NCI-H82 treated with DMSO at 0.1 percent for 48 hours (cell line): Measurements from ENCODE around the gene ROR2.
"Not testable (repeated sequence)": the region's sequence is repeated elsewhere in the genome, so short reads cannot be mapped to it uniquely, and the experiment has no call there.

Experiments used
- DNase-seq: peaks from one replicate; lab custom pipeline; 2025; ENCODE audit not compliant: unreplicated experiment; lab: John Stamatoyannopoulos, UW

The ROR2 gene

DNA sequence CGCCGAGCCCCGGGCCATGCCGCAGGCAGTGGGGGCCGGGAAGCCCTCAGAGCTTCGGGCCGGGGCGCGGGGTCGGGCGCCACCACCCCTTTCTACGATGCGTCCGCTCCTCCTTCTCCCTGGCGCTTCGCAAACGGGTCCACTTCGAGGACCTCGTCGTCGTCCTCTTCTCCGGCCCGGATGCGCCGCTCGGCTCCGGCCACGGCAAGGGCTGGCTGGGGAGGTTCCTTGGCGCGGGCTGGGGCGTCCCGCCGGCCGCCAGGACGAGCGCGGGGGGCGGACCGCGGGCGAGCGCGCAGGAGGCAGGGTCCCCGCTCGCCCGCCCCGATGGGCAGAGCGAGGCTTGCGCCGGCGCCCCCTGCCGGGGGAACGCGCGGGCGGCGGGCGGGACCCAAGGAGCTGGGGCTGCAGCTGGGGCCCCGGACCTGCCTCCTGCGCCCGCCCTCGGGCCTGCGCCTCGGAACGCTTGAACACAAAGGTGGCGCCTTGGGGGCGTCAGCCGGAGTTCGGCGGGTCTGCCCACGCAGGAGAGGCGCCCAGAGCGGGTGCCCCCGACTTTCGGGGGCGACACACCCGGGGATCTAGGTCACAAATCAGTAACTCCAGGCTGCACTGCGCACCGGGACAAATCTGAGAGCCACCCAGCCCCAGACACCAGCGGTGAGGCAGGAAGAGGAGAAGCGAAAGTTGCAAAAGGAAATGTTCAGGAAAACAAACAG is at the start of gene ROR2:
Gene ROR2, minus strand, starts transcription at position 283 of the 719 bp plus-strand sequence.
- DNase-seq: no peak

- DNase-seq: no peak
Observed at GRCh38 chr9:91995000-91995655, 45.1 kb upstream of the ROR2 start.

GRCh38 chr9:91994422-91994821 is 44.4 kb upstream of the ROR2 start:
- DNase-seq: no peak

DNA sequence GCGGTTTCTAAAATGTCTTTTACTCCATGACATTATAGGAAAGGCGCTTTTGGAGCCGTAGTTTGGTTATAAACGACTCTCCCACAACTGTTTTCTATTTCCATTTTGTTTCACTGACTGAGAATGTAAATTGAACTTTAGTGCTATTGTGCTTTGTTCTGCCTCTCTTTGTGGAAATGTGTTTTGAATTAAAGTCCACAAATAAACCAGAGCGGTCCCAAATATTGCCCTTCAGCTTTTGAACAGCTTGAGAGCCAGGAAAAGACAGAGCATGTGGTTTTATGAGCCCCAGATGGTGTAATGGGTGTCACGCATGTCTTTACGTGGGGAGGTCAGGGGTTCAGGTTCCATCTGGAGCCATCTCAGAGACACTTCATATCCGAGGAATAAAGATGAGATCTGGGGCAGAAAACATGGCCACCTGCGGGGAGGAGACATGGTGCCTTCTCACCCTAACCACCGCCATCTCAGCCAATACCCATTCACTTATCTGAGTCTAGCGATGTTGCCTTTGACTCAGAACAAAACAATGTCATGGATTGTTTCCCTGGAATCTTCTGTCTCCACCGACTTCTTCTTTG is 42.5 kb upstream of the ROR2 start:
- no peak for DNase-seq

DNA sequence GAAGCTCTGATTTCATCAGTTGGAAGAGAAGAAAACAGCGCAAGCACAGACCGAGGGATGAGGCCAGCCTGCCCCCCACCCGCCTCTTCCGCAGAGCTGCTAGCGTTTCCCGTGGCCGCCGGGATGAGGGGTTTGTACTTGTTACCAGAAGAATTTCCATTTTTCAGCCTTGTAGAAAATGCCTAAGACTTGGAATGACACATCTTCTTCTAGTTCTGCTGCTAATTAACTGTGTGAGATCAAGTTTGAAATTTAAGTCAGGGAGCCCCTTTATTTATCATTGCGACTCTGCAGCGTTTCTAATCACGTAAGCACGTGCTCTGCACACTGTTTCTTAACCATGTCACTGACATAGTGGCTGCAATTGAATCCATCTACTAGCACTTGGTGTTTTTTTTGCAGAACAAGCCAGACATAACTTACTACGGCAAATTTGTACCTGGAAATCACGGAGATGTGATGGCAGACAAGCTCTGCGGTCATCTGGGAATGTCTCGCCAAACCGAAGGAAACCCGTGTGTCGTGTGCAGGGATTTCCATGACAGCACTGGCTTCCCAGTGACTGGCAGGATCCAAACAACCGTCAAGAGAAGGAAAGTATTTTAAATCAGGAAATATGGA is 41.8 kb upstream of the ROR2 start:
- no peak for DNase-seq

GRCh38 chr9:91986248-91986647 is 36.2 kb upstream of the ROR2 start:
- no peak for DNase-seq

DNA sequence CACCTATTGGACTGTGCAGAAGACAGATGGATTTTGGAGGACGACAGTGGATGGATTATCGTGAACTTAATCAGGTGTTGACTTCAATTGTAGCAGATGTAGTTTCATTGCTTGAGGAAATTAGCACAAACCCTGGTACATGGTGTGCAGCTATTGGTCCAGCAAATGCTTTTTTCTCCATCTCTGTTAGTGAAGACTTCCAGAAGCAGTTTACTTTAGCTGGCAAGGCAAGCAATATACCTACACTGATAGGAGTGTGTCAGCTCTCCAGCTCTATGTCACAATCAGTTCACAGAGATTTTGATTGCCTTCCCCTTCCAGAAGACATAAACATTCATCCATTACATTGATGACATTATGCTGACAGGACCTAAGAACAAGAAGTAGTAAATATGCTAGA is 35.7 kb upstream of the ROR2 start:
- DNase-seq: no peak

DNA sequence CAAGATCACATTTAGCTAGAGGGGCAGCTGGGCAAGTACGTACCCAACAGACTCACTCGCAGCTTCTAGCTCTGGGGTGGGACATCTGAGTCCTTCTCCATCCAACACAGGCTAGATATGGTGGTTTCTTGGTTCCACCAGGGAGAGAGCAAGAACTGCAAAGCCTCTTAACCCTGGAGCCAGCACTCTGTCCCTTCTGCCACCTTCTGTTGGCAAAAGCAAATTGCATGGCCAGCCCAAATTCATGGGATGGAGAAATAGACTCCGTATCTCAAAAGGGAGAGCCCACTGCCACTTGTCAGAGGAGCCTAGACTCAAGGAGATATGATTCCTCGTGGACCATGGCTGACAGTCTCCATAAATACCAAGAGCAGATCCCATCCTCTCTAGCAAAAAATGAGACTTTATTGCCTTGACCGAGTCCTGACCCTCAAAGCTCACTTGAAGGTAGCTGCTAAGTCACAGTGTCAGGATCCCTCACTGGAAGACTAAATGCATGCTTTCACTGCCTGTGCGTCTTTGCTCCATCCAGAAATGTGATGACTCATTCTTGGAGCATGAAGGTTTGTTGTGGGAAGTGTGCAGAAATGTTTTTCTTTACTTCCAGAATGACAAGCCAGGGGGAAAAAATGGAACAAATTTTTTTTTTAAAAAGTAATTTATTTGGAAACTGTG is 28.8 kb upstream of the ROR2 start:
- DNase-seq: no peak

DNA sequence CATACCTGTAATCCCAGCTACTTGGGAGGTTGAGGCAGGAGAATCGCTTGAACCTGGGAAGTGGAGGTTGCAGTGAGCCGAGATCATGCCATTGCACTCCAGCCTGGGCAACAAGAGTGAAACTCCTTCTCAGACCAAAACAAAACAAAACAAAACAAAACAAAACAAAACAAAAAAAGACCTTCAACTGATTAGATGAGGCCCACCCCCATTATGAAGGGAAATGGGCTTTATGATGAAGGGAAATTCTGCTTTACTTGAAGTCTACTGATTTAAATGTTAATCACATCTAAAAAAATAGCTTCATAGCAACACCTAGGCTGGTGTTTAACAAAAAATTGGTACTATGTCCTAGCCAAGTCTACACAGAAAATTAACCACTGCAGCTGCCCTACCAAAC is 25.2 kb upstream of the ROR2 start:
- DNase-seq: not testable (repeated sequence)

GRCh38 chr9:91972711-91973110 is 22.7 kb upstream of the ROR2 start:
- DNase-seq: no peak

DNA sequence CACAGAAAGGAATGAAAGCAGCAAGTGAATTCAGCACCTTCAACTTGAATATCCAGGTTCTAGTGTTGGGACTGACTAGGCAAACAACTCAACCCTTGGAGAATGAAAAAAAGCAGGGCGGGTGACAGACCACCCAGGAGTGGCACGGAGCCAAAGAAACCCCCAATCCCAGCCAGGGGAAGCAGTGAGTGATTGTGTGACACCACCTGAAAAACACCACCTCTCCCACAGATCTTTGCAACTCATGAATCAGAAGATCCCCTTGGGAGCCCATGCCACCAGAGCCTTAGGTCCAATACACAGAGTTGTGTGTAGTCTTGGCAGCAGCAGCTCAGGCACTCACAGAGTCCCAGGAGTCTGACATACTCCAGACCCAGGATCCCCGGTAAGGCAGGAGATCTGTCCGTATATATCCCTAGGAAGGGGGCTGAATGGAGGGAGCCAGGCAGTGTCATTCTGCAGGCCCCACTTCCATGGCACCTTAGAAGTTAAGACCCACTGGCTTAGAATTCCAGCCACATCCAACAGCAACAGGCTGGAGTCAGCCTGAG is 22.1 kb upstream of the ROR2 start:
- DNase-seq: no peak

DNA sequence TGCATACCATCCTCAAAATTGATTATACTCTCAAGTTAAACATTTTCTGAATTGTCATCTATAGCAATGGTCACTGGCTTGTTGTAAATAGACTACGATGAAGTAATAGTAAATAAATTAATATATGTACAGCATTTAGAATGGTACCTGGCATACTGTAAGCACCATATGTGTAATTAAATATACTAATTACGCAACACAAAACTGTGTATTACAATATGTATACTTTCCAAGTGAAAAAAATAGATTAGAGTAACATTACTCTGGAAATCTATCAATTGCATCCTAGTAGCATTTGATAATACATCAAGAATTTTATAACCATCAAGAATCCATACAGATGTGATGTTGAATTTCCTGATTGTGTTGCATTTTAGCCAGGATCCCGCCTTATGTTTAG is 17.2 kb upstream of the ROR2 start:
- no peak for DNase-seq

- no peak for DNase-seq
Observed at GRCh38 chr9:91966503-91966902, 16.5 kb upstream of the ROR2 start.

DNA sequence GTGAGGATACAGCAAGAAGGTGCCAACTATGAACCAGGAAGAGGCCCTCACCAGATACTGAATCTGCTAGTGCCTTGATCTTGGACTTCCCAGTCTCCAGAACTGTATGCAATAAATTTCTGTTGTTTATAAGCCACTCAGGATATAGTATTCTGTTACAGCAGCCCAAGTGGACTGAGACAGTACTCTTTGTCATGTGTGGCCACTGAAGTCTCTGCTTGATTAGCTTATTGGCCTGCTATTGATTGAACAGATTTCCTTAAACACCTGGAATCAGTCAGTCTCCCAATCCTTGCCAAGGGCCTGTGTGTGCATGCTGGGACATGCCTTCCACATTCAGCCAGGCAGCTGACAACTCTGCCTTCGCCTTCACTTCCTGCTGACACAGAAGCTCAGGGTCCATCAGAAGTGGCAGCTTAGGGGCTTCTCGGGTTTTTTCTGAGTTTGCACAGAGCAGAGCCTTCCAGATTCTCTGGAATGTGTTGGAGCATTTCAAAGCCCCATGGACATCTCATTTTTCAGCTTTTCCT is 13.7 kb upstream of the ROR2 start:
- DNase-seq: no peak

DNA sequence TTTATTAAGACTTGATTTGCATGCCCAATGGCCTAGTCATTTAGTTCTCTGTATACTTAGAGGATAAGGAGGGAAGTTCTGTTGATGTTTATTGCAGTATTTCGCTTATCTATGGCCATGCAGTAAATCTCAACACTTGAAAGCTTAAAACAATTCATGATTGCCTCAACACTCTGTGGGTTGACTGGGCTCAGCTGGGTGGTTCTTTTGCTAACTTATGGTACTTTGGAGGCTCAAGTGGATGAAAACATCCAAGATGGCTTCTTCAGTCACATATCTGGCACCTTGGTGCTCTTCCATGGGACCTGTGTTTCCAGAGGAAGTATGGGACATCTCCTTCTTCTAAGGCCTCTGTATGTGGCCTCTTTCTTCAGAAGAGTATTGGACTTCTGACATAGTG is 10.3 kb upstream of the ROR2 start:
- no peak for DNase-seq

DNA sequence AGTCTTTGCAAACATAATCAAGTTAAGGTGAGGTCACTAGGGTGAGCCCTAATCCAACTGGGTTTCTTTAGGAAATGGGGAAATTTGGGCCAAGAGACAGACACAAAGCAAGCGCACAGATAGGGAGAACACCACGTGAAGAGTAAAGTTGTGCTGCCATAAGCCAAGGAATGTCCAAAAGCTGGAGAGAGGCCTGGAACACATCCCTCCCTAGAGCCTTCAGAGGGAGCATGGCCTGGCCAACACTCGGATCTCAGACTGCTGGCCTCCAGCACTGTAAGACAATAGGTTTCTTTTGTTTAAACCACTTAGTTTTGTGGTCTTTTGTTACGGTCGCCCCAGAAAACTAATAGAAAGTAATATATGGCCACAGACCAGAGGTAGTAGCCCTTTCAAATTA is 8.1 kb upstream of the ROR2 start:
- no peak for DNase-seq

DNA sequence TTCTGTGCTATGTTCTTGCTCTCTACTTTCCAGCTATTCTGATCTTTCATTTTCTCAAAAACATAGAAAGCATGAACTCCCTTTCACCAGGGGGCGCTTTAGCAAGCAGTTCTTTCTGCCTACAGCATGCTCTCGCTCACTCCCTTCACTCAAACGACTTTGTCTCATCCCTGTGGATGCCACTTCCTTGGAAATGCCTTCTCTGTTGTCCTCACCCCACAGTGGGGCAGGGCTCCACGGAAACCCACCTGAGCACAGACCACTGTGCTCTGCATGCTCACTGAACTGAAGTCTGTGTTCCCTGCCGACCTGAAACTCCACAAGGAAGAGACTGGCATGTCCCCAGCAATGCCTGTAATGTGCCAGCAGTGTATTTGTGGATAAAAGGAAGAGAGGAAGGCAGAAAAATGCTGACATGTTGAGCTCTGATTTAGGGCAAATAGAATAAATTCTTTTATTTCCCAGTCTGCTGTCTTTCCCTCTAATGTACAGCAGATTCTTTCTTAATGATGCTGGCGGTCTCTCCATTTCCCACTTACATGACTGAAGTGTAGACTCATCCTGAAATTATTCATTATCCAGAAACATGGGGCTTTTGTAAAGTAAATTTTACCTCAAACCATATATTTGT is 4.9 kb upstream of the ROR2 start:
- DNase-seq: peak; percentile 1

GRCh38 chr9:91953718-91954117 is 3.7 kb upstream of the ROR2 start:
- DNase-seq: no peak

GRCh38 chr9:91951944-91952520 is 2.0 kb upstream of the ROR2 start:
- no peak for DNase-seq

DNA sequence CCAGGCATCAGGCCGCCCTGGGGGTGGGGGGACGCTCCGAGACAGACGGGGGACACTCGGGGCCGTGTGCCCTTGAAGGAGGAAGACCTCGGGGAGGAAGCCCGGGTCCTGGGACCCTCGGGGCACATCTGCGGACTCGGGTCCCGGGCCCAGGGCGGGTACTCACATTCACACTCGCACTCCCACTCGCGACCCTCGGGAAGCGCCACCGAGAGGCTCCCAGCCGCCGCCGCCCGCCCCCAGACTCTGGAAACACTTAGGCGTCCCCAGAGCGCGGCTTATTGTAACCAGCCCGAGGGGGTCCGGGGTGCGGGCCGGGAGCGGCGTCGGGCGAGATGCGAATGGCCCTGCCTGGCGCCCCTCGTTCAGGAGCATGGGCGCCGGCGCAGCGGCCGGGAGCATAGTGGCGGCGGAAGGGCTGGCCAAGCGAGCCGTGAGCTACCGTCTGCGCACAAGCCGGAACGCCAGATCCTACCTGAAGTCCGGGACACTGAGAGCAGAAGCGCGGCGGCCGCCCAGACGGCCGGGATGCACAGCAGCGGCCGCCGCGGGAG is 559 bp downstream of the ROR2 start:
- no peak for DNase-seq
